SU-DHL-6 (cell line): ENCODE results near the gene REEP5.

ENCODE experiments used
- CTCF ChIP-seq: fragments of 200-600 bp; sonication (generic); IDR thresholded peaks from one replicate; pipeline ENCODE4 v1.5.1; 2017; ENCODE audit warnings: antibody characterized with exemption, mild to moderate bottlenecking, low read length, moderate library complexity; ENCODE audit not compliant: insufficient read depth, poor library complexity, severe bottlenecking
- EZH2phosphoT487 ChIP-seq: fragments of 200-600 bp; sonication (generic), shearing (Covaris generic); conservative IDR thresholded peaks from 2 replicates; pipeline ENCODE4 v1.6.1; 2018; ENCODE audit warnings: mild to moderate bottlenecking, antibody characterized with exemption, low read length, moderate library complexity, mixed read lengths

- TF ChIP-seq CTCF (no peak), EZH2phosphoT487 (no peak)
These were observed 11.8 kb upstream of the REEP5 start for GRCh38 chr5:112933651-112934365.
